ENCODE measurements around the gene PEAR1. TPM values are rescaled to one million over a fixed set of nuclear protein-coding genes. Genes with fewer than 3 reads are reported as not detected.

Gene PEAR1
- total and polyA plus RNA-seq, 2 donors (not counting 1 experiment from before 2014, with no cell fraction given): 0.03 TPM; not detected in 1

- H3K9me3 Mint-ChIP-seq (ENCODE audit: insufficient read depth): no peaks in the 10 kb centered on the region
- no peak overlapping the region for H3K4me3 Mint-ChIP-seq
- Histone ChIP-seq H3K4me2 (replicated peaks; ENCODE audit: low read depth, low read length, poor library complexity, severe bottlenecking) (peak overlapping the region; percentile 50), H4K20me1 (ENCODE audit: control insufficient read depth, insufficient read depth, low read length, poor library complexity, severe bottlenecking) (no peaks in the 10 kb centered on the region), H3K4me1 (ENCODE audit: control insufficient read depth in 2 of 2, insufficient read depth in 2 of 2, low read length in 2 of 2) (peaks cover 19 to 23% of the 10 kb centered on the region in 2 donors), H3K9me3 (ENCODE audit: control extremely low read depth in 1 of 3, control insufficient read depth in 2 of 3, insufficient read depth in 1 of 3, low read length in 2 of 3) (no peaks in the 10 kb centered on the region), H3K9ac (ENCODE audit: low read length) (no peak overlapping the region), H3K27me3 (replicated peaks in 1 of 4; ENCODE audit: control extremely low read depth in 1 of 4, control insufficient read depth in 3 of 4, insufficient read depth in 4 of 4, low read length in 3 of 4) (peaks cover 0 to 87% (median 44%) of the 10 kb centered on the region in 4 experiments), H3K36me3 (replicated peaks in 1 of 2; ENCODE audit: control extremely low read depth in 1 of 2, control insufficient read depth in 1 of 2, extremely low read depth in 1 of 2, insufficient read depth in 2 of 2, low read length in 1 of 2) (no peaks in the 10 kb centered on the region), H3K4me3 (ENCODE audit: control extremely low read depth in 1 of 5, extremely low read depth in 1 of 5, insufficient read depth in 1 of 5, low read depth in 2 of 5, low read length in 4 of 5) (no peak overlapping the region), H3K27ac (ENCODE audit: low read length in 2 of 2) (no peak overlapping the region), H2AFZ (ENCODE audit: insufficient read depth, low read depth, low read length, poor library complexity, severe bottlenecking) (no peak overlapping the region), H3K79me2 (ENCODE audit: control insufficient read depth, insufficient read depth, low read length) (no peaks in the 10 kb centered on the region)
- no peak overlapping the region for H3K27ac Mint-ChIP-seq
- TF ChIP-seq EZH2 (IDR thresholded peaks at IDR 0.05; ENCODE audit: borderline replicate concordance, insufficient read depth, low read depth, low read length, poor library complexity, severe bottlenecking) (no peak), CTCF (IDR thresholded peaks at IDR 0.05) (no peak)
- DNase-seq (no peak), ATAC-seq (ENCODE audit: low read depth) (no peak)
- WGBS (ENCODE audit: insufficient coverage): 60% methylated on average over 14 of the region's 22 CpGs
- H3K4me1 Mint-ChIP-seq: peaks cover 18% of the 10 kb centered on the region
- H3K27me3 Mint-ChIP-seq: peaks cover 73% of the 10 kb centered on the region
- POLR2A ChIA-PET: no interaction called here
- intact Hi-C loops (cut with micrococcal nuclease): no loop called here
- CTCF ChIA-PET: no interaction called here
Observed at GRCh38 chr1:156924478-156925153, 31.1 kb downstream of the PEAR1 start.

GRCh38 chr1:156925154-156926010 lies 31.9 kb downstream of the PEAR1 start:
- no peaks in the 10 kb centered on the region for H4K20me1 ChIP-seq (ENCODE audit: control insufficient read depth, insufficient read depth, low read length, poor library complexity, severe bottlenecking)
- peaks cover 18% of the 10 kb centered on the region for H3K4me1 Mint-ChIP-seq
- no peaks in the 10 kb centered on the region for H3K9me3 Mint-ChIP-seq (ENCODE audit: insufficient read depth)
- no peaks in the 10 kb centered on the region for H3K9me3 ChIP-seq (ENCODE audit: control extremely low read depth in 1 of 3, control insufficient read depth in 2 of 3, insufficient read depth in 1 of 3, low read length in 2 of 3)
- no peak overlapping the region for H3K27ac Mint-ChIP-seq
- POLR2A ChIA-PET: no interaction called here
- 84% methylated on average over 2 of the region's 5 CpGs for WGBS (ENCODE audit: insufficient coverage)
- H3K27me3 ChIP-seq (replicated peaks in 1 of 4; ENCODE audit: control extremely low read depth in 1 of 4, control insufficient read depth in 3 of 4, insufficient read depth in 4 of 4, low read length in 3 of 4): peaks cover 0 to 82% (median 42%) of the 10 kb centered on the region in 4 experiments
- TF ChIP-seq CTCF (IDR thresholded peaks at IDR 0.05): no peak
- TF ChIP-seq EZH2 (IDR thresholded peaks at IDR 0.05; ENCODE audit: borderline replicate concordance, insufficient read depth, low read depth, low read length, poor library complexity, severe bottlenecking): no peak
- H3K4me3 ChIP-seq (ENCODE audit: control extremely low read depth in 1 of 5, extremely low read depth in 1 of 5, insufficient read depth in 1 of 5, low read depth in 2 of 5, low read length in 4 of 5): no peak overlapping the region
- no peak overlapping the region for H3K27ac ChIP-seq (ENCODE audit: low read length in 2 of 2)
- H3K79me2 ChIP-seq (ENCODE audit: control insufficient read depth, insufficient read depth, low read length): no peaks in the 10 kb centered on the region
- H3K9ac ChIP-seq (ENCODE audit: low read length): no peak overlapping the region
- DNase-seq (no peak), ATAC-seq (ENCODE audit: low read depth) (no peak)
- peaks cover 78% of the 10 kb centered on the region for H3K27me3 Mint-ChIP-seq
- H3K36me3 ChIP-seq (replicated peaks in 1 of 2; ENCODE audit: control extremely low read depth in 1 of 2, control insufficient read depth in 1 of 2, extremely low read depth in 1 of 2, insufficient read depth in 2 of 2, low read length in 1 of 2): no peaks in the 10 kb centered on the region
- H3K4me2 ChIP-seq (replicated peaks; ENCODE audit: low read depth, low read length, poor library complexity, severe bottlenecking): no peak overlapping the region
- H3K4me1 ChIP-seq (ENCODE audit: control insufficient read depth in 2 of 2, insufficient read depth in 2 of 2, low read length in 2 of 2): peaks cover 19 to 23% of the 10 kb centered on the region in 2 donors
- H2AFZ ChIP-seq (ENCODE audit: insufficient read depth, low read depth, low read length, poor library complexity, severe bottlenecking): no peak overlapping the region
- intact Hi-C loops (cut with micrococcal nuclease): no loop called here
- no peak overlapping the region for H3K4me3 Mint-ChIP-seq
- CTCF ChIA-PET: no interaction called here

Measured in B cell (primary cell).